Panc1 (cell line): ENCODE results near the gene ENTHD1. TPM values are rescaled to one million over a fixed set of nuclear protein-coding genes. Genes with fewer than 3 reads are reported as not detected.
"Not testable (repeated sequence)": the region's sequence is repeated elsewhere in the genome, so short reads cannot be mapped to it uniquely, and the experiment has no call there.

ENCODE experiments used
- ATAC-seq: fragments of 200-7000 bp; cut with Tn5 transposase; 2 replicates; pipeline ENCODE4 v1.9.1; 2020; ENCODE audit warnings: mild to moderate bottlenecking, moderate library complexity
- BruUV-seq: library from RNA; stranded (reverse); fragments of 400-500 nt; replicated peaks from 2 replicates; lab custom pipeline; 2021; lab: Mats Ljungman, UMichigan
- CTCF ChIA-PET: fragments of 300-600 bp; sonication (Branson Sonifier 250); formaldehyde crosslinking; loops from one replicate; lab custom pipeline; 2022; ENCODE audit warnings: antibody characterized with exemption; lab: Charles Lee
- POLR2A ChIA-PET: fragments of 300-600 bp; sonication (Branson Sonifier 250); formaldehyde crosslinking; loops from one replicate; lab custom pipeline; 2022; ENCODE audit warnings: antibody characterized with exemption; lab: Charles Lee
- DNase-seq: peaks from one replicate; pipeline ENCODE4 v3.0.0-alpha.2; 2010; ENCODE audit warnings: low read depth, low spot score
- H3K27ac ChIP-seq: 2 replicates; pipeline ENCODE4 v1.5.1; 2011; ENCODE audit warnings: mild to moderate bottlenecking, low read length, inconsistent platforms
- H3K27me3 ChIP-seq: fragments of 200-500 bp; sonication (Bioruptor generic); 2 replicates; pipeline ENCODE4 v1.6.0; 2014; ENCODE audit warnings: low read length, inconsistent platforms; ENCODE audit not compliant: control insufficient read depth, insufficient read depth
- H3K36me3 ChIP-seq: fragments of 200-500 bp; sonication (Bioruptor generic); 2 replicates; pipeline ENCODE4 v1.5.1; 2014; ENCODE audit warnings: inconsistent platforms, mild to moderate bottlenecking, low read length, moderate library complexity; ENCODE audit not compliant: control insufficient read depth, insufficient read depth
- H3K4me1 ChIP-seq: 2 replicates; pipeline ENCODE4 v1.5.1; 2011; ENCODE audit warnings: inconsistent platforms, mild to moderate bottlenecking, low read length, moderate library complexity; ENCODE audit not compliant: control insufficient read depth, insufficient read depth
- H3K4me3 ChIP-seq, 2 experiments: 2 replicates each; pipeline ENCODE4 v1.5.1; 2011 to 2012; ENCODE audit warnings: low read depth in 2 of 2, low read length in 2 of 2, mild to moderate bottlenecking in 2 of 2, inconsistent platforms in 1 of 2, moderate library complexity in 1 of 2
- H3K9me3 ChIP-seq: fragments of 200-500 bp; sonication (Bioruptor generic); 2 replicates; pipeline ENCODE4 v1.5.1; 2014; ENCODE audit warnings: low read depth, mild to moderate bottlenecking, inconsistent platforms, low read length, moderate library complexity; ENCODE audit not compliant: control insufficient read depth, insufficient read depth
- POLR2AphosphoS5 ChIP-seq: IDR thresholded peaks from 2 replicates; pipeline ENCODE4 v1.6.1; 2012; ENCODE audit warnings: mild to moderate bottlenecking, low read depth, low read length, moderate library complexity
- REST ChIP-seq, 2 experiments: IDR thresholded peaks; 2 replicates each; pipeline ENCODE4 v1.6.1; 2011 to 2012; ENCODE audit warnings: low read depth in 2 of 2, control low read depth in 1 of 2, low read length in 1 of 2, mild to moderate bottlenecking in 1 of 2, moderate library complexity in 1 of 2; ENCODE audit not compliant: insufficient read depth in 1 of 2
- SIN3A ChIP-seq: IDR thresholded peaks from 2 replicates; pipeline ENCODE4 v1.6.1; 2012; ENCODE audit warnings: low read depth, mild to moderate bottlenecking, low read length, moderate library complexity, borderline replicate concordance; ENCODE audit not compliant: insufficient read depth
- TCF7L2 ChIP-seq: IDR thresholded peaks from 2 replicates; pipeline ENCODE4 v1.6.1; 2011; ENCODE audit warnings: mild to moderate bottlenecking, low read depth, low read length, inconsistent platforms
- in situ Hi-C: cut with HindIII; loops from 2 replicates; pipeline ENCODE4 v1.10.0; 2016; ENCODE audit warnings: low sequenced_read_pairs, low pct_unique_long_range_greater_than_20kb
- intact Hi-C: fragments of 100-400 bp; cut with micrococcal nuclease; formaldehyde crosslinking; loops from one replicate; pipeline ENCODE4 v1.10.0; 2022; ENCODE audit not compliant: unreplicated experiment
- total RNA-seq: library from RNA; stranded (reverse); gene quantifications from one replicate; pipeline ENCODE4 v1.2.1, GENCODE V29; 2021; ENCODE audit not compliant: unreplicated experiment
- TF ChIP-seq, protein P1 (sequence below): fragments of 450-650 bp; IDR thresholded peaks from 2 replicates; pipeline ENCODE4 v1.5.1; 2017; ENCODE audit warnings: mild to moderate bottlenecking

Gene ENTHD1
- total RNA-seq, 1 experiment from 2014 or later: not detected

DNA sequence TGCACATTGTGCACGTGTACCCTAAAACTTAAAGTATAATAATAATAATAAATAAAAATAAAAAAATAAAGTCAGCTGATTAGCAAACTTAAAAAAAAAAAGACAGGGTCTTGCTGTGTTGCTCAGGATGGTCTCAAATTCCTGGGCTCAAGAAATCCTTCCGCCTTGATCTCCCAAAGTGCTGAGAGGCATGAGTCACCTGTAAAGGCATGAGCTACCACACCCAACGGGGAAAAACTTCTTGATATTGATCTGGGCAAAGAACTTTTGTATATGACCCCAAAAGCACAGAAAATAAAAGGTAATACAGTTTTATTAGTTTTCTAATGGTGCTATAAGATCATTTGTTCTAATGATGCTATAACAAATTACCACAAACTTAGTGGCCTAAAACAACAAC is 46.1 kb downstream of the ENTHD1 start:
- DNase-seq: no peak
- in situ Hi-C loops: no loop called here

DNA sequence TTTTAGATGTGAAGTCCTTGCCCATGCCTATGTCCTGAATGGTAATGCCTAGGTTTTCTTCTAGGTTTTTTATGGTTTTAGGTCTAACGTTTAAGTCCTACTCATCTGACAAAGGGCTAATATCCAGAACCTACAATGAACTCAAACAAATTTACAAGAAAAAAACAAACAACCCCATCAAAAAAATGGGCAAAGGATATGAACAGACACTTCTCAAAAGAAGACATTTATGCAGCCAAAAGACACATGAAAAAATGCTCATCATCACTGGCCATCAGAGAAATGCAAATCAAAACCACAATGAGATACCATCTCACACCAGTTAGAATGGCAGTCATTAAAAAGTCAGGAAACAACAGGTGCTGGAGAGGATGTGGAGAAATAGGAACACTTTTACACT is 47.0 kb downstream of the ENTHD1 start:
- H3K36me3 ChIP-seq, DNase-seq, BruUV-seq, H3K4me1 ChIP-seq, ATAC-seq, H3K4me3 ChIP-seq, intact Hi-C loops, in situ Hi-C loops, H3K27me3 ChIP-seq, CTCF ChIA-PET, H3K9me3 ChIP-seq, H3K27ac ChIP-seq: not testable (repeated sequence)
- POLR2A ChIA-PET: interaction anchor here (0.5 kb wide), 1 partner anchor 37 kb away, joined by 3 read pairs; no protein-coding TSS in a partner anchor

More for the DNA sequence above, 46.1 kb downstream of the ENTHD1 start:
- Histone ChIP-seq H3K27me3 (no peaks in the 10 kb centered on the region; the same call in 1 of the 2 replicates), H3K4me3 (no peak overlapping the region), H3K9me3 (no peaks in the 10 kb centered on the region), H3K36me3 (no peaks in the 10 kb centered on the region), H3K27ac (no peak overlapping the region), H3K4me1 (no peaks in the 10 kb centered on the region)
- ChIA-PET POLR2A (interaction anchor here (0.6 kb wide), 1 partner anchor 135 kb away, joined by 7 read pairs; no protein-coding TSS in a partner anchor), CTCF (interaction anchor here (0.8 kb wide), 1 partner anchor 178 kb away, joined by 3 read pairs; no protein-coding TSS in a partner anchor)
- no peak for ATAC-seq
- BruUV-seq: no TSS peak
- TF ChIP-seq SIN3A (no peak), POLR2AphosphoS5 (no peak), TCF7L2 (no peak), REST (IDR thresholded peaks at IDR 0.05; ENCODE audit: insufficient read depth in 1 of 2, low read depth in 2 of 2, low read length in 1 of 2) (no peak)
- TF ChIP-seq, protein P1, sequence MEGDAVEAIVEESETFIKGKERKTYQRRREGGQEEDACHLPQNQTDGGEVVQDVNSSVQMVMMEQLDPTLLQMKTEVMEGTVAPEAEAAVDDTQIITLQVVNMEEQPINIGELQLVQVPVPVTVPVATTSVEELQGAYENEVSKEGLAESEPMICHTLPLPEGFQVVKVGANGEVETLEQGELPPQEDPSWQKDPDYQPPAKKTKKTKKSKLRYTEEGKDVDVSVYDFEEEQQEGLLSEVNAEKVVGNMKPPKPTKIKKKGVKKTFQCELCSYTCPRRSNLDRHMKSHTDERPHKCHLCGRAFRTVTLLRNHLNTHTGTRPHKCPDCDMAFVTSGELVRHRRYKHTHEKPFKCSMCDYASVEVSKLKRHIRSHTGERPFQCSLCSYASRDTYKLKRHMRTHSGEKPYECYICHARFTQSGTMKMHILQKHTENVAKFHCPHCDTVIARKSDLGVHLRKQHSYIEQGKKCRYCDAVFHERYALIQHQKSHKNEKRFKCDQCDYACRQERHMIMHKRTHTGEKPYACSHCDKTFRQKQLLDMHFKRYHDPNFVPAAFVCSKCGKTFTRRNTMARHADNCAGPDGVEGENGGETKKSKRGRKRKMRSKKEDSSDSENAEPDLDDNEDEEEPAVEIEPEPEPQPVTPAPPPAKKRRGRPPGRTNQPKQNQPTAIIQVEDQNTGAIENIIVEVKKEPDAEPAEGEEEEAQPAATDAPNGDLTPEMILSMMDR: no peak
- intact Hi-C loops: no loop called here

GRCh38 chr22:39845529-39845928 is 48.0 kb downstream of the ENTHD1 start:
- CTCF ChIA-PET: no interaction called here
- H3K9me3 ChIP-seq: no peaks in the 10 kb centered on the region
- no peak overlapping the region for H3K27ac ChIP-seq
- no peak overlapping the region for H3K4me3 ChIP-seq
- no peaks in the 10 kb centered on the region; the same call in 1 of the 2 replicates for H3K27me3 ChIP-seq
- H3K36me3 ChIP-seq: no peaks in the 10 kb centered on the region
- no TSS peak for BruUV-seq
- ATAC-seq (no peak), DNase-seq (no peak)
- H3K4me1 ChIP-seq: no peaks in the 10 kb centered on the region
- in situ Hi-C loops (no loop called here), intact Hi-C loops (no loop called here)
- TF ChIP-seq SIN3A (no peak), REST (IDR thresholded peaks at IDR 0.05; ENCODE audit: insufficient read depth in 1 of 2, low read depth in 2 of 2, low read length in 1 of 2) (no peak), TCF7L2 (no peak), POLR2AphosphoS5 (no peak)
- TF ChIP-seq, protein P1: no peak
- POLR2A ChIA-PET: no interaction called here
